Measurements from ENCODE around the gene ZMIZ1.

Gene ZMIZ1

DNA sequence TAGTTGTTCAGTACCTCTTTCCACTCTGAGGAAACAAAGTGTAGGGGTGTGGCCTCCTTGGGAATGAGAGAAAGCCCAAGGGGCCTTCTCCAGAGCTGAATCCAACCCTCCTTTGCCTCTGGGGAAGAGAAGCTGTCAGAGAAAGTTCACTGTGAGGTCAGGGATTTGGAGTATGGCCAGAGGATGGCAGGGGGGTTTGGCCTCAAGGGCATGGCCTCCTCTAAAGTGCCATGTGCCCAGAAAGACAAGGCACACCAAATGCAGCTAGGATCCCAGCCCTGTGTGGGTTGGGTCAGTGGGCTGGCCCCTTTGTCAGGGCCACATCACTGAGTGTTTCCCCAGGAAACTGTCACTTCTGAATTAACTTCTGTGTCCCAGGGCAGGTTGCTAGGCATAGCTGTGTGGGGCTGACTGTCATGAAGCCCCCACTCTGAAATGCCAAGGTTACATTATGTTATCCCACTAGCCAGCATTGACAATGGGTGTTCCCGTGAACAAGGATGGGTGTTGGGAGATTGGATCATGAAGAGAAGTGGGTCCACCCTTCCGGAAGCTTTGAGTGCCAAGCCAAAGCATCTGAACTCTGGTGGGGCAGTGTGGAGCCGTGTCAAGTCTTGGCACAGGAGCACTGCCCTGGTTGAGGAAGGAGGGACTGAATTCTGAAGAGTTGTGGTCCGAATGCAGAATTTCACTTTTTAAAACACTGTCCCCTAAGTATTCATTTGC, 123.3 kb downstream of the ZMIZ1 start:
- no peak for DNase-seq

GRCh38 chr10:79192677-79193003, 123.9 kb downstream of the ZMIZ1 start:
- no peak for DNase-seq

GRCh38 chr10:79193694-79194382, 125.1 kb downstream of the ZMIZ1 start:
- DNase-seq: no peak

- DNase-seq: peak; percentile 6
Measured at GRCh38 chr10:79195091-79195923, 126.5 kb downstream of the ZMIZ1 start.

GRCh38 chr10:79196470-79197461, 128.0 kb downstream of the ZMIZ1 start:
- peak; percentile 5 for DNase-seq

GRCh38 chr10:79197558-79197957, 128.8 kb downstream of the ZMIZ1 start:
- no peak for DNase-seq

- DNase-seq: no peak
Measured at GRCh38 chr10:79200346-79200745, 131.6 kb downstream of the ZMIZ1 start.

GRCh38 chr10:79201706-79202105, 132.9 kb downstream of the ZMIZ1 start:
- no peak for DNase-seq

DNA sequence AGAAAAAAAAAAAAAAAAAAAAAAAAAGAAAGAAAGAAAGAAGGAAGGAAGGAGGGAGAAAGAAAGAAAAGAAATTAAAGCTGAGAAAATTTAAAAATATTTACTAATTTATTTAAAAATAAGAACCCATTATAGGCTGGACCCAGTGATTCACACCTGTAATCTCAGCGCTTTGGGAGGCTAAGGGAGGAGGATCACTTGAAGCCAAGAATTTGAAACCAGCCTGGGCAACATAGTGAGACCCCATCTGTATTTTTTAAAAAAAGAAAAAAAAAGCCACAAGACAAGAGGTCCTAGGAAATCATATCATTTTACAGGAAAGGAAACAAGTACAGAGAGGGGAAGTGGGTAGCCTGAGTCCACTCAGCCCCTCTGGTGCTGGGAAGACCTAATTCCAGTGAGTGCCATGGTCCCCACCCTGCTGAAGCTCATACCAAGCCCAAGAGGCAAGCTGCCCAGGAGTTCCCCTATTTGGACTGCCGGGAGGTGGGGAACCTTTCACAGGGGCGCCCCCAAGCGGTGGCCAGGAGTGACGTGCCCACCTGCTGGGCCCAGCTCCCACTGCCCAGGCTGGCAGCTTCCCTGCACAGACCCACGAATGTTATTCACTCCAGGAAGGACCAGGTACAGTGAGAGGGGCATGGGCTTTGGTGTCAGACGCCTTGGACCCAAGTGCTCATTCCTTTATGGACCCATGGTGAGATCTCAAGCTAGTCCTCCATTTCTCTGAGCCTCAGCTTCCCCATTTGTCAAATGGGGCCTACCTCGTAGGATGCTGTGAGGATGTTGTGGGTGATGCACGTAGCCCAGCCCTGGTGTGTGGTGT, 133.6 kb downstream of the ZMIZ1 start:
- DNase-seq: no peak

- DNase-seq: no peak
Measured at GRCh38 chr10:79203014-79203644, 134.4 kb downstream of the ZMIZ1 start.

DNA sequence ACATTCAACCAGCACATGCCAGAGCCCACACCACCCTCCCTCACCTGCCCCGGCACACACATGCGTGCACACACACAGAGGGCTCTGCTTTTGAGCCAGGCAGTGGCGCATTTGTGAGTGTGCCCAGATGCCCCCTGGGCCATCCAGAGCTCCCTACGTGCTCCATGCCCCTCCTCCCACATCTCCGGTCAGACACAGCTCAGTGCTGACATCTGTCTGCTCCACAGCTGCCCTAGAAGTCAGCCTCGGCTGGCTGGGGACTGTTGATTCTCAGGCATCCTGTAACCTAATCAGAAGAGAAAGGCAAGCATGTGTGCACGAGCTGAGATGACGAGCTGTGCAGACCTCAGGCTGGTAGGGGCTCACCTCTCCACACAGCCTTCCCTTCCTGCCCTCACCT, 135.1 kb downstream of the ZMIZ1 start:
- no peak for DNase-seq

DNA sequence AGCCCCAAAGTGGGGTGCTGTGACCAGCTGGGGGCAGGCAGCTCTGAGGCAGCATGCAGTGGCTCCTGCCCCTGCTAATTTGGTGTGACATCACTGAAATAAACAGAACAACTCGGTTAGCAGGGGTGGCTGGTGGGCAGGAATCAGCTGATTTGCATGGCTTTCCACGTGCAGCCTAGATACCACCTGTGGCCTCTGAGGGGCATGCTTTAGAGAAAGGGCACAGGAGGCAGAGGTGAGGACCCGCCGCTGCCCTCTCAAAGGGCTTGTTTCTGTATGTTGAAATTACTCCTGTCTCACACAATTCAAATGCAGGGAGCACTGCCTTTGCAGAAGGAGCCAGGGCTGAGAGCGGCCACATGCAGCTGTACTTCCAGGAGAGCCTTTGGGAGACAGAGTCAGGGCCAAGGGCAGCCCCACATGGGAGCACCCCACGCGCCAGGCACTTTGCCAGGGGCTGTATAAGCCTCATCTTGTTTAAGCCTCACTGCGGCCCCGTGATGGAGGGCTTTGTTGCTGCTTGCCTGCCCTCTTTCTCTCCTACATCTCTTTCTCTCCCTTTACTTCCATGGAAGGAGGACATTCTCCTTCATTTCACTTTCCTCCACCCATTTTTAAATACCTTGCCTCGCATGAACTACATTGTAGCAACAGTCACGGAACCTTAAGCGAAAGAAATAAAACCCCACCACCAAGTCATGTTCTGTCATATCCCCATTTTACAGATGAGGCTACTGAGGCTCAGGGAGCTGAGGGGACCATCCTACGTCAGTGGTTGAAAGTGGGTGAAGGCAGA, 137.7 kb downstream of the ZMIZ1 start:
- no peak for DNase-seq

- DNase-seq: no peak
Measured at GRCh38 chr10:79207096-79207357, 138.3 kb downstream of the ZMIZ1 start.

DNA sequence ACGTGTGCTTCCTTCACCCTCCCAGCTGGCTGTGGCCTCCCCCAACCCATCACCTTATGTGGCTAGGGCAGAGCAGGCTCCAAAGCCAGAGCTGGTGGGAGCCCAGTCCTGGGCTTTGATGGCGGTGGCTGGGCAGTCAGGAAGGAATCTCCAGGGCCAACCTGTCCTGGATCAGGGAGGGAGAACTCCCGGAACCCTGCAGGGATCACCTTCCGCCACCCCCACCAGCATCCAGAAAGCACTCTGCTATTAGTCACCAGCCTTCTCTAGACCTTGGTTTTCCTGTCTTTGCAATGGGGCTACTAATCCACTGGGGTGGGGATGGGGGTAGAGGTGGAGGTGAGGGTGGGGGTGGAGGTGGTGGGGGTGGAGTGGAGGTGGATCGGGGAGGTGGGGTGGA, 139.0 kb downstream of the ZMIZ1 start:
- no peak for DNase-seq

DNA sequence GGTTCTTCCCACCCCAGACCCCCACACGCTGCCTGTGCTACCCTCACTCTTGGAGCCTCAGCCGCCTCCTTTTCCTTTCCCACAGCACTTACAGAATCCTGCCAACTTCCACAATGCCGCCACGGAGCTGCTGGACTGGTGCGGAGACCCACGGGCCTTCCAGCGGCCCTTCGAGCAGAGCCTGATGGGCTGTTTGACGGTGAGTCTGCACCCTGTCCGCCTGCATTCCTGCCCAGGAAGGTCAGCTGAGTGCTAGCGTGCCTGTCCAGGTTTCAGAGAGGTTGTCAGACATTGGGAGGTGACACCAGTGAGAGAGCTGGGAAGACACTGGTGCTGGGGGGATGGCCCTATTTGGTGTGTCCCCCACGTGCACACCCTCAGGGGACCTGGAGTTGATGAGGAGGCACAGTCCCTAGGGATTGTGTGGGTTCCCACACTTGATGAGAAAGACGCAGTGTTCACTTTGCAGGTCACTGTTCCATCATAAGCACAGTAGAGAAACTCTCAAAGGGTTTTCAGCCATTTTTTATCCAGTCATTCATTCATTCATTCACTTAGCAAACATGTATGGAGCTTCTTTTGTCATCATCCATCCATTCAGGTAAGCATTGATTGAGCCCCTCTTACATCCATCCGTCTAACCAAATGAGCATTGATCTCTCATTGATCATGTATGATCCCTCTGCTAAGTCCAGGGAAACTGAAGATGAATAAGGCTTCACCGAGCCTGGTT, 139.7 kb downstream of the ZMIZ1 start:
- no peak for DNase-seq

DNA sequence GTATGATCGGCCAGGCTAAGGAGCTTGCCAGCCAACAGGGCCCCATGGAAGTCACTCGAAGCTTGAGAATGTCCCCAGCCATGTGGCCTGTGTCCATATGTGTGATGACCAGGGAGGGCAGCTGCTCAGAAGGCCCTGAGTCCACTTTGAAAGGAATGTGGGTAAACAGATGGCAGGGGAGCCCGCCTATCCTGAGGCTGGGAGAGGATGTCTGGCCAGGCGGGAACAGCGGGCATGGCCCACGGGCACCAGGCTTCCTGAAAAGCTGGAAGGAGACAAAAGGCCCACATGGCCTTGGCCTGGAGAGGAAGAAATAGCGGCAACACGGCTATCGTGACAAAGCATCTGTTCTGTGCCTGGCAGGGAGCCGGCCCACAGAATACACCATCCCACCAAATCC, 140.6 kb downstream of the ZMIZ1 start:
- no peak for DNase-seq

DNA sequence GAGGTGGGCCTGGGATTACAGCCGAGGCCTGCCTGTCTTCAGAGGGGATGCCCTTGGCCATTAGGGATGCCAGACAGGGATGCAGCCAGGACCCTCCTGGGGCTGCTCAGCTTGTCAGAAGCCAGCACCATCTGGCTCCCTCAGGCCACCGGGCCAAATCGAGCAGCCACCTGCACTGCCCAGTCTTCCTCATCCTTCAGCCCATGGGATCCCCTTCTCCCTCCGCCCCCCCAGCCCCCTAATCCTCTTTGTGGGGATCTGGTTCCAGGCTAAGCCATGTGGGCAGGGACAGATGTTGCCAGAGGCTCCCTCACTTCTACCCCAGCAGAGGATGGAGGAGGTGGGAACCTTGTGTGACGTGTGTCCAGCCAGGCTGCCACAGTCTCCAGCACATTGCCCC, 141.1 kb downstream of the ZMIZ1 start:
- DNase-seq: no peak

GRCh38 chr10:79210672-79211071, 141.9 kb downstream of the ZMIZ1 start:
- no peak for DNase-seq

GRCh38 chr10:79211616-79212015, 142.8 kb downstream of the ZMIZ1 start:
- DNase-seq: no peak

DNA sequence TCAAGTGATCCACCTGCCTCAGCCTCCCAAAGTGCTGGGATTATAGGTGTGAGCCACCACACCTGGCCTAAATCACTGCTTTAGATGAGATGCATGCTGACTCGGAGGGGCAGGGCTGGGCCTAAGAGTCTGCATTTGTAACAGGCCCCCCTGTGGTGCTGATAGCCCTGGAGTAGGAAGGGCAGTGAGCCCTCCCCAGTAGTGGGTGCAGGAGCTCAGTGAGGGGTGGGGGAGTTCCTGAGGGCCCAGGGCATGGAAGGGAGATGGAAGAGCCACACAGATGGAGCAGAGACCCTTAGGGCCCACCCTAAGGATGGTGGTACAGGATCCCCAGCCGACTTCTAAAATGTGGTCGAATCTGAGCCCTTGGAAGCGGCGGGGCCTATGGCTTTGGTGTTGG, 146.8 kb downstream of the ZMIZ1 start:
- DNase-seq: no peak

All from SHP77 treated with DMSO at 0.1 percent for 48 hours (cell line).